Measurements from ENCODE around the gene SOX6.

SOX6 gene

GRCh38 chr11:16239141-16240105, 116.9 kb downstream of the SOX6 start:
- no peaks in the 10 kb centered on the region for H3K27me3 Mint-ChIP-seq (ENCODE audit: low read depth)
- H3K27ac Mint-ChIP-seq: peak overlapping the region; percentile 83 to 93 (median 90)
- no peaks in the 10 kb centered on the region for H3K9me3 Mint-ChIP-seq
- H3K4me1 Mint-ChIP-seq: peaks cover 53% of the 10 kb centered on the region
- peaks cover 5% of the 10 kb centered on the region for H3K36me3 Mint-ChIP-seq (ENCODE audit: low read depth)
- peak overlapping the region in 2 of 3 experiments; percentile 11 to 69 for H3K4me3 Mint-ChIP-seq
- TF ChIP-seq CTCF (IDR thresholded peaks at IDR 0.05; ENCODE audit: unreplicated experiment in 3 of 3): no peak

DNA sequence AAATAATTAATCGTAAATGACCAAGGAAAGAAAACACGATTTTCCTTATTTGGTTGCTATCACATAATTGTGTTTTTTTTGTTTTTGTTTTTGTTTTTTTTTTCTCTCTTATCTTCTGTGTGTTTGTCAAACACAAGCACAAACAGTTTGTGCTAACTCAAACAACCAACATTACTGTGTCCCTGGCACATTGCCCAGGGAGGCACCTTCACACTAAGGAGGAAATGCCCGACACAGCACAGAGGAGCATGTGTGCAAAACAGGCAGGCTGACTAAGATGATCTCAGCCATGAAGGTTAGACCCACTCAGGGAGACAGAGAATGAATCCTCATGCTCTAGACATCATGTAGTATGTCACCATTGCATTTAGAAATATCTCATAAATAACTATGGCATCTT, 130.1 kb downstream of the SOX6 start:
- Mint-ChIP-seq H3K27ac (peak overlapping the region; percentile 1 to 61 (median 33)), H3K36me3 (ENCODE audit: low read depth) (no peaks in the 10 kb centered on the region), H3K4me1 (peaks cover 12% of the 10 kb centered on the region), H3K9me3 (no peaks in the 10 kb centered on the region), H3K27me3 (ENCODE audit: low read depth) (no peaks in the 10 kb centered on the region), H3K4me3 (no peak overlapping the region)
- no peak for TF ChIP-seq CTCF (IDR thresholded peaks at IDR 0.05; ENCODE audit: unreplicated experiment in 3 of 3)

- TF ChIP-seq CTCF (IDR thresholded peaks at IDR 0.05; ENCODE audit: unreplicated experiment in 3 of 3): no peak
- Mint-ChIP-seq H3K27me3 (ENCODE audit: low read depth) (no peaks in the 10 kb centered on the region), H3K27ac (no peak overlapping the region), H3K9me3 (no peaks in the 10 kb centered on the region), H3K4me3 (no peak overlapping the region), H3K36me3 (ENCODE audit: low read depth) (no peaks in the 10 kb centered on the region), H3K4me1 (peaks cover 12% of the 10 kb centered on the region)
Observed at GRCh38 chr11:16225623-16226022, 130.7 kb downstream of the SOX6 start.

DNA sequence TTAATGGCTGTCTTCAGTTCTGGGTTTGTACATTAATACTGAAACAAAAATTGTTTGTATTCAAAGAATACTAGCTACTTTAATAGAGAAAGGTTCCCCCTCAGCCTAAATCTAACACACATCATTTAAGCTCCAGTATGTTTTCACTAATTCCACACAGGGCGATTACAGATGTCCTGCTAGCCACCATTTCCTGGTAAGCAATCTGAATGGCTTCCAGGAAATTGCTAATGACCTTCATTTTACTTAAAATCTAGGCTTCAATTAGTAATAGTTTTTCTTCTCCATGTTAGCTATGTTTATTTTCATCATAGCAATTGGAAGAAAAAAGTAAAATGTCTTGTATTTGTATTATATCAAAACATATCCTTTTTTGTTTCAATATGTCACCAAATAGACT, 132.8 kb downstream of the SOX6 start:
- Mint-ChIP-seq H3K27me3 (ENCODE audit: low read depth) (no peaks in the 10 kb centered on the region), H3K4me3 (no peak overlapping the region), H3K27ac (no peak overlapping the region), H3K9me3 (no peaks in the 10 kb centered on the region), H3K36me3 (ENCODE audit: low read depth) (no peaks in the 10 kb centered on the region), H3K4me1 (peaks cover 12% of the 10 kb centered on the region)
- no peak for TF ChIP-seq CTCF (IDR thresholded peaks at IDR 0.05; ENCODE audit: unreplicated experiment in 3 of 3)

DNA sequence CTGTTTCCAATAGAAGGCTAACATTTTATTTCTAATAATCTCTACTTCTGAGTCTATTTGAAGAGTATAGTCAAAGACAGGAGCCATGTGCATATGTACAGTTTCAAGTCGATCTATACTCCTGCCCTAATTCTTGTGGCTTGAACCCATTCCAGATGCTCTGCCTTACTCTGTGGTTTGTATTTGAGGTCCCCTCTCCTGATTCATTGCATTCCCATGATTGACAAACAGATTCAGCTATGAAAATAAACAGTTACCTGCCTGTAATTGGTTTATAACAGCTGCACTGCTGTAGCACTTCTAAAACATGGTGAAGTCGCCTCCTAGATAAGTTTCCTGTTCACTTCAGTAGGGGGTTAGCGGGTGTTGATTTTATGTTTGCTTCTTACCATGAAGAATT, 138.7 kb downstream of the SOX6 start:
- Mint-ChIP-seq H3K4me1 (no peaks in the 10 kb centered on the region), H3K4me3 (no peak overlapping the region), H3K27ac (no peak overlapping the region), H3K9me3 (no peaks in the 10 kb centered on the region), H3K27me3 (ENCODE audit: low read depth) (no peaks in the 10 kb centered on the region), H3K36me3 (ENCODE audit: low read depth) (no peaks in the 10 kb centered on the region)
- TF ChIP-seq CTCF (IDR thresholded peaks at IDR 0.05; ENCODE audit: unreplicated experiment in 3 of 3): no peak

GRCh38 chr11:16216831-16217230, 139.5 kb downstream of the SOX6 start:
- Mint-ChIP-seq H3K4me1 (no peaks in the 10 kb centered on the region), H3K9me3 (no peaks in the 10 kb centered on the region), H3K27ac (no peak overlapping the region), H3K4me3 (no peak overlapping the region), H3K27me3 (ENCODE audit: low read depth) (no peaks in the 10 kb centered on the region), H3K36me3 (ENCODE audit: low read depth) (no peaks in the 10 kb centered on the region)
- TF ChIP-seq CTCF (IDR thresholded peaks at IDR 0.05; ENCODE audit: unreplicated experiment in 3 of 3): no peak
